NCI-H510A treated with DMSO at 0.1 percent for 48 hours (cell line): ENCODE measurements around the gene ZNF771.

ENCODE experiments used
- DNase-seq: peaks from one replicate; lab custom pipeline; 2025; lab: John Stamatoyannopoulos, UW

ZNF771 gene

DNA sequence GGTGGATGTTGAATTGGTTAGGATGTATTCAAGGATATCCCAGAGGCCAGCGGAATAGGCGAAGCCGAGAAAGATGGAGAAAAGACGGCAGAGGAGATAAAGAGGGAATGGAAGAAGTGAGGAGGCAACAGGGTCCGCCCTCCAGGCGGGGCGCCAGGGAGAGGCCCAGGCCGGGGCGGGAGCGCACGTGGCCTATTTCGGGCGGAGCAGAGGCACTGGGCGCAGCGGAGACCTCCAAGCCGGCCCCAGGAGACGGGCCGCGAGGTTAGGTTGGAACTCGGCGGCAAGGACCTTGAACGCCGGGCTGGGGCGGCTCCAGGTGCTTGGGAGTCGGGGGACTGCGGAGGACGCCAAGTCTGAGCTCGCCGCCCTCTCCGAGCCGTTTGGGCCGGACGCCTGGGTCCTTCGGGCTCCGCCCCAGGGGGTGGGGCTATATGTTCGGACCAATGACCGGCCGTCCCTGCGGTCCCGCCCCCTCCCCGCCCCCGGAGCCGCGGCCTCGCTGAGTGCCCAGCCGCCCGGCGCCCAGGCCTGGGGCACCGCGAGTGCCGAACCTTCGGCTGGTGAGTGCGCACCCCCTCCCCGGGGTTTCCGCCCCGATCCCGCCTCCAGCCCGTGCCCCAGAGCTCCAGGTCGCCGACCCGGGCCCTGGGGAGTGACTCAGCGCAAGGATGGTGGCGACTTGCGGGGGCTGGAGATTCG lies at the start of gene ZNF771:
Gene ZNF771, plus strand, starts transcription at position 505 of the 702 bp plus-strand sequence. CDS start 448 bp downstream, outside the sequence.
- DNase-seq: peak; percentile 96

DNA sequence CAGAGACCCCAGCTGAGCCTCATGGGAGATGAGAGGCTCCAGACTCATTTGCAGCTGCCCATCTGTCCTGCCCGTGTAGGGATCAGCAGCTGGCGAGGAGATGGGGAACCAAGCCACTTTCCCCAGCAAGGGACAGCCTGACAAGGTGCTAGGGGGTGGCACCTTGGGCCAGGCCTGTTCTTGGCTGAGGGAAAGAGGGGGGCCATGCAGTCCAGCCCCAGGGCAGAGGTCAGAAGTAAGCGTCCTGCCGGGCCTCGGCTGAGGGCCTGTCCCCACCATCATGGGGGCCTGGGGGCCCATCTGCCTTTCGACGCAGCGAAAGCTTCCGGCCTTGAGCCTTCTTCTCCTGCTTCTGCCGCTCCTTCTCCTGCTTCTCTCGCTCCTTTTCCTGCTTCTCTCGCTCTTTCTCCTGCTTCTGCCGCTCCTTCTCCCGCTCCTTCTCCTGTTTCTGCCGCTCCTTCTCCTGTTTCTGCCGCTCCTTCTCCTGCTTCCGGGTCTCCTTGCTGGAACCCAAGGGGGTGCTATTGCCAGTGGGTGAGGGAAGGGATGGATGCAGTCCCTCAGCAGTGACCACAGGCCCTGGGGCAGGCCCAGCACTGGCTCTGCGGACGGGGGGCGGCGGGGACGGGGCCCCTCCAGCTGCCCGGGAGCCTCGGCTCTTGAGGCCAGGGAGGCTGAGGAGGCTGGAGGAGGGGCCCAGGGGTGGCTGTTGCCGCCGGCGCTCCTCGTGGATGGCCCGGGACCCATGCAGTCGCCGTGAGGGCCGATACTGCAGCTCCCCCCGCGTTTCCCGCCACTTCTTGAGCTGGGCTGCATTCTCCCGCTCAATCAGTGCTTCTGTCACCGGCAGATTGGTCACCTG lies 49.5 kb upstream of the ZNF771 start:
- no peak for DNase-seq

DNA sequence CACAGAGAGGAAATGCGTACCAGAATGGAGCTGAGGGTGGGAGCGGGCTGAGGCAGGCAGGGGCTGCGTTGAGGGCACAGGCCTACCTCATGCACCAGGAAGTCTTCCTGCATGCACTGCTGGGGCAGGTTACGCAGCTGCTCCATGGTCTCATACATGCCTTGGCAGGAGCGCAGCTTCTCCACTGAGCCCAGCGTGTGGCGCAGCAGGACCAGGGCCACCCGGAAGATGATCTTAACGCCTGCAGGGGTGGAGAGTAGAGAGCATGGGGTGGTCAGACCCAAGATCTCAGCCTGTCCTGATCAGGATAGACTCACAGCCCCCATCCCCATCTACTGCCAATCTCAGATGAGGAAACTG lies 48.8 kb upstream of the ZNF771 start:
- no peak for DNase-seq

DNA sequence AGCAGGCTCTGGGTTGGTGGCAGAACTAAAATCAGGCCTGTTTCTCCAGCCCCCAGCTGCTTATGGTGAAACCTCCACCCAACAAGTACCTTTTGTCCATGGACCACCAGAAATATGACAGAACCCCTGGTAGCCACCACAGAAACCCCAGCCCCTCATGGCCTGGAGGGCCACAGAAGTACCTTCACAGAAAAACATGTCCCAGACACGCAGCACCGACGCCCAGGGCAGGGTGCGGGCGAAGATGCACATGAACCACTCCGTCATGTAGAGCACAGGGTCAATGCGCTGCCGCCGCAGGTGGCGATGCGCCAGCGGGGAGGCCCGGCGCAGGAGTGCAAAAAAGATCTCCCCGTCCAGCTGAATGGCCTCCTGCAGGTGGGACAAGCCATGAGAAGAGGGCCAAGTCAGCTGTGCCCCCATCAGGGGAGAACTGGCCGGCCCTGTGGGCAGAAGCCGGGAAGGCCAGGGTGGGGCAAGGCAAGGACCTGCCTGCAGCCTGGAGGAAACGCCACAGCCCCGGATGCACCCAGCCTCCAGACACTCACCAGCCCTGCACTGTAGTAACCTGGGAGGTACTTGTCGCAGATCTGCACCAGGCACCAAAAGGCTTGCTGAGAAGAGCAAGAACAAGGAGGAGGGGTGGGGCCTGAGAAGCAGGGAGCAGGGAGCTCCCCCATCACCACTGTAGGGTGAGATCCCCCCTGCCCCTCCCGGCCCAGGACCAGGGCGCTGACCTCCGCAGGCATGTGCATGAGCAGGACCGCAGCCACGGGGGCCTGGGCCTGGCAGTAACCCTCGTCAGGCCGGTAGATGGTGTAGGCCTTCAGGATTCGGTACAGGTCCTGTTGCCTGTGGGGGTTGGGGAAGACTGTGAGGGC lies 48.2 kb upstream of the ZNF771 start:
- no peak for DNase-seq

DNA sequence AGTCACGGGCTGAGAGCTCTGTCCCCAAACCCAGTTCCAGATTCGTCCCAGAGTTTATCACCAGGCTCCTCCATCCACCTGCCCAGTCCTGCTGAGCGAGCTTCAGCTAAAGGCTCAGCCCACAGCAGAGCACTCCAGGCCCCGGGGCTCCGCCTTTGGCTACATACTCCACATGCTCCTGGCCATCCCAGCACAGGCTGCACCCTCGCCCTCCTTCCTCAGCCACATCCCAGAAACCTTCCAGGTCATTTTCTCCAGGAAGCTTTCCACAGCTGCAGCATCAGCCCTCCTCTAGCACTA lies 47.6 kb upstream of the ZNF771 start:
- no peak for DNase-seq

DNA sequence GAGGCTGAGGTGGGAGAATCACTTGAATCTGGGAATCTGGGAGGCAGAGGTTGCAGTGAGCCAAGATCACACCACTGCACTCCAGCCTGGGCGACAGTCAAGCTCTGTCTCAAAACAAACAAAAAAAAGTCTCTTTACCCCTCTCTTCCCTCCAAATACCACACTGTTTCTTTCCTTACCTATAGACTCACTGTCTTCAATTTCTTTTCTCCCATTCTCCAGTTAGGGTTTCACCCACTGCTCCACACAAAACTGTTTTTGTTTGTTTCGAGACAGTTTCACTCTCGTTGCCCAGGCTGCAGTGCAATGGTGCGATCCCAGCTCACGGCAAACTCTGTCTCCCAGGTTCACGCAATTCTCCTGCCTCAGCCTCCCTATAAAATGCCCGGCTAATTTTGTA lies 46.2 kb upstream of the ZNF771 start:
- no peak for DNase-seq

DNA sequence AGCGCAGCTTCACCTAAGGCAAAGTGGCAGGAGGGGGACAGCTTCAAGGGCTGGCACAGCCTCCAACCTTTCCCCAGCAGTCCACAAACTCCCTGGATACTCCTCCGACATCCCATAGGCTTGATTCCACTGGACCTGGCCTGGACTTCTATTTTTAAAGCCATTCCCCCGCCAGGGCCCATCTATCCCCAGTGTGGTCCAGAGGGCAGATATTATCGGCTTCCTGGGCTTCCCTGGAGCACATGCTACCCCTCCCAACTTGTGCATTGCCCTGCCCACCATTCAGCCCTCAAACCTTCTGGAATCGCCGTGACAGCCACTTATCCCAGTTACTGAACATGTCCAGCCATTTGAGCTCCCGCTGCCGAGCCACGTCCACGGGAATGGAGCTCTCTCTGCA lies 42.2 kb upstream of the ZNF771 start:
- no peak for DNase-seq

DNA sequence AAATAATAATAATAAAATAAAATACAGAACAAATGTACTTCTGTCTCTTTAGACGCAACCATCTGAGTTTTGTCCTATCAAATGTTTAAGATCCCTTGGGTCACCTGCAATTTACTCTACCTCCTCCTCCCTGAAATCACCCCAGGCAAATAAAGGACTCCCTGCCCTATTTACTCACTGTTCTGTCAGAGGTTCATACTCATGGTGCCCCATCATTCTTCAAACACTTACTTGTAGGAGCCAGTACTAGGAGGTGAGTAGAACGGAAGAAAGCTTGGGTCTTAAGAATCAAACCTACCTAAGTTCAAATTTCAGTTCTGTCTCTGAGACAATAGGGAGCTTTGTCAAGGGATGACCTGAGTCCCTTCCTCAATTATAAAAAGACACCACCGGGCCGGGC lies 40.9 kb upstream of the ZNF771 start:
- no peak for DNase-seq

DNA sequence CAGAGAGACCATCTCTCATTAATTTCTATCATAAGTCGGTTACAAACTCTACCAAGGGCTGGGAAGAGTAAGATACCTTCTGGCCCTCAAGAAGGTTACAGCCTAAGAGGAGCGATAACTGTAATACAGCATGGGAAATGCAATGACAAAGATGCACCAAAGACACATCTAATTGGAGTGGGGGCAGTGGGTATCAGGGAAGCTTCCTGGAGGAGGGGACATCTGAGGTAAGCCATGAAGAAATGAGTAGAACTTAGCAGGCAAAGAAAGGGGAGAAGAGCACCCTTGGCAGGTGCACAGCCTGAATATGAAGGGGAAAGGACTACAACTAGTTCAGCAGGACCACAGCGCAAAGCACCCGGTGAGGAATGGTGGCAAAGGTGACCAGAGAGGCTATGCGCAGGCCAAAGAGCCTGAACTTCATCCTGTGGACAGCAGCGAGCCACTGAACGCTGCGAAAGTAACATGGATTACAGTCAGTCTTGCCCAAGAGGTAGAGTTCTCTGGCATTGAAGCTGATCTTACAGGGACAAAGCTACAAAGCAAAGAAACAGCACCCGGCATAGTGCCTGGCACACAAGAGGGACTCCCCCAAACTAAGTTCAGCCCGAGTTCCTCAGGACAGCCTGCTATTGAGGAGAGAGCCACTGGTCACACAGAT lies 39.9 kb upstream of the ZNF771 start:
- no peak for DNase-seq

DNA sequence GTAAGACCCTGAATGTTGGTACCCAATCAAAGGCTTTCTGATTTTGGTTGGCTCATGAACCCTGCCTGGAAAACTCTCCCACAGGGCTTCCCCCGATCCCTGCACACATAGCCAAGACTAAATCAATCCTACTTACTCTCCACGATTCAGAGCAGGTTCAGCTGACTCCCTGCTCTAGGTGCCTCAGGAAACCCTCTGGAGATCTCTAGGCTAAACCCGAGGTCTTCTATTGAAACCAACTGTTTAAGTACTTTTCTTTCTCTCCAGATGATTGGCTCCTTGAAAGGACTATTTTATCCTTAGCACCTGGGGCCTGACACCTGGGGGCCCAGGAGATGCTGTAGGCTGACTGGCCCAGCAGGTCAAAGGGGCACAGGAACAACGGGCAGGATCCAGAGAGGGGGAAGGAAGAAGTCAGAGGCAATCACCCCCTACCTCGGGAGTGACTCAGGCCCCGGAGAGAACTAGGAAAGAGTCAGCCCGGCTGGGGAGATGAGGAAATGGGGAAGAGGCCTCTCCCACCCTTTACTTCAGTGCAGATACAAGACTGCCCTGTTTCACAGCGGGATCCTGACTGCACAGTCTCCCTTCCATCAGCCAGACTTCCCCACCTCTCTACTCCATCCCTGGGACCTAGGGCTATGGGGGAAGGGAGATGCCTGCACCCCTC lies 39.1 kb upstream of the ZNF771 start:
- DNase-seq: peak; percentile 36

DNA sequence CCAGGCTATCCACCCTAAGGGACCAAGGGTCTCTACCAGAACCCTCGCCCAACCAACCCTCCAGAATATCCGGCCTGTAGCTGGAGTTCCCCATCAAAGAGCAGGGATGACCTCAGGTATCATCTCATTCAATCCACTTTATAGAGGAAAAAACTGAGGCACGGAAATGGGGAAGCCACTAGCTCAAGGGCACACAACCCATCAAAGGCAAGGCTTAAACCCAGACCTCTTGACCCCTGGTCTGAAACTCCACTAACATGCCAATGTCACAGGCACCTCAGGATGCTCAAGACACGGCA lies 38.7 kb upstream of the ZNF771 start:
- no peak for DNase-seq

DNA sequence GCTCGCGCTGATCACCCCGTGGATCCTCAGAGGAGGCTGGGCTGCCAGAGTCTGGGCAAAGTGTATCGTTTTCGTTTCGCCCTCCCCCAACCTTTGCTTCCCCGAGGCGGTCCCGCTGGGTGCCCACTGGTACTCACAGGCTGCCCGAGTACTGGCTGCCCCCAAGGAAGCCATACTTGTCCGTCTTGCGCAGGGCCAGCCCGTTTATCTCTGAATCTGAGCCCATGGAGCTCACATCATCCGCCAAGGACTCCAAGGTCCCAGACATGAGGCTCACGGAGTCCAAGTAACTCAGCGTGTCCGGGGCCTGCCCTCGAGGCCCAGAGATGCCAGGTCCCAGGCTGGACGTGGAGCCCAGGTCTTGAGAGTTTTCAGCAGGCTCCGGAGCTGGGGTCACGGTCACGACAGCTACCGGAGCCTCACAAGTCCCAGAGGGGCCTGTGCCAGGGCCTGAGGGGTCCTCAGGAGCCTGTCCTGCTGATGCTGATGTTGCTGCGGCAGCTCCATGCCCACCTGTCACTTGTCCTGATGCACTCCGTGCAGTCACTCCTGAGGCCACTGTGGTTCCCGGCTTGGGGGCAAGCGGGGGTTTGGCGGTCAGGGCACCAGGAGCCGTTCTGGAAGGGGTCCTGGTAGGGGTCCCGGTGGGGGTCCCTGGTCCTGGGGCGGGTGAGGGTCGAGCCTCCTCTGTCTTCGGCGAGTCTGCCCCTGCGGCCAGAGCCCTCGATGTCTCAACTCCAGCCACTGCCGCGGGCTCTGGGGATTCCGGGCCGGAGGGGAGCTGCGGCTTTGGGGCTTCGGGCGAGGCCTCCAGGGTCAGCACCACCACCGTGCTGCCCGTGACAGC lies 38.1 kb upstream of the ZNF771 start:
- no peak for DNase-seq

DNA sequence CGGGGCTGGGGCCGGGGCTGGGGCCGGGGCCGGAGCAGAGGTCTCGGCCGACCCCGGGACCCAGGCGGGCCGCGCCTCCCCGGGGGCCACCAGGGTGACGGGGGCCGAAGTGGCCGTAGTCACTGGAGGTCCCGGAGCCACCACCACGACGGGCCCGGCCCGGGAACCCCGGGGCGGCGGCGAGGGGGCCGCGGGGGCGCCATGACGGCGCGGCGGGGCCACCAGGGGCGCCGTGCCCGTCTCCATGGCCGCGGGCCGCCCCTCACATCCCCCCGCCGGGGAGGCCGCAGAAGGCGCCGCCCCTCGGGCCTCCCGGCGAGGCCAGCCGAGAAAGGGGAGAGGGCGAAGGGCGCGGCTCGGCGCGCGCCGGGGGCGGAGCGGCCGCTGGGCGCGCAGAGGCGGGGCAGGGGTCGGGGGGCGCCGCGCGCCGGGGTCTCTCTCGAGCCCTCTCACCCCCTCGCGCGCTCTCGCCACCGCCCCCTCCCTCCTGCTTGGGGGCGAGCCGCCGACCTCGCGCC lies 37.4 kb upstream of the ZNF771 start:
- DNase-seq: no peak

DNA sequence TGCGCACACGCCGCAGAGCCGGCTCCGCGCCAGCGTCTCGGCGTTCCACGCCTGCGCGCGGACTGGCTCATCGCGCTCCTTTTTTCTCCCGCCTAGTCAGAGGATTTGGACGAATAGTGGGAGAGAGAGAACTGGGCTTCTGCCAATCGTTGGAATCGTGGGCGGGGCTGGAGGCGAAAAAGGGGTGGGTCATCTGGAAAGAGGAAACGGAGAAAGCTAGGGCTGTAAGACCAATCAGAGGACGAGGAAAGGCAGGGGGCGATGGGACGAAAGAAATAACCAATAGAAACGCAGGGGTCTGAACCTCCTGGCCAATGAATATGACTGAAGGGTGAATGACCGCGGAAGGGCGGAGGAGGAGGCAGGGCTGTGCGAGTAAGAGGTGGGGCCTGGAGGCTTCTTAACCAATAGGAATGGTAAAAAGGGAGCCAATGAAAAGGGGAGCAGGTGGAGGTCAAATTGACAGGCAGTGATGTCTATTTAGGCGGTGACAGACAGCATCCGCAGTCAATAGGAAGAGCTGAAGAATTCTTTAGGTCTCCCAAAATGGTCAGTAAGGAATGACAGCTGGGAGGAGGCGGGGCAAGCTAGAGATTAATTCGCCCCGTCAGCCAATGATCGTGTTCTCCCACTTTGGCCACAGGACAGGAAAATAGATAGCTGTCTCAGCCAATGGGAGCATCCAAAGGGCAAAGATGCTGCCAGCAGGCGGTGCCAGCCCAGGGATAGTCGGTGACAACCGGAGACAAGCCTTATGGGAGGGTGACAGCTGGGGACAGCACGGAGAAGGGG lies 36.8 kb upstream of the ZNF771 start, which contains the start of gene TBC1D10B:
Gene TBC1D10B, minus strand, starts transcription at position 39 of the 792 bp plus-strand sequence. CDS start 311 bp downstream, outside the sequence.
- peak; percentile 100 for DNase-seq

DNA sequence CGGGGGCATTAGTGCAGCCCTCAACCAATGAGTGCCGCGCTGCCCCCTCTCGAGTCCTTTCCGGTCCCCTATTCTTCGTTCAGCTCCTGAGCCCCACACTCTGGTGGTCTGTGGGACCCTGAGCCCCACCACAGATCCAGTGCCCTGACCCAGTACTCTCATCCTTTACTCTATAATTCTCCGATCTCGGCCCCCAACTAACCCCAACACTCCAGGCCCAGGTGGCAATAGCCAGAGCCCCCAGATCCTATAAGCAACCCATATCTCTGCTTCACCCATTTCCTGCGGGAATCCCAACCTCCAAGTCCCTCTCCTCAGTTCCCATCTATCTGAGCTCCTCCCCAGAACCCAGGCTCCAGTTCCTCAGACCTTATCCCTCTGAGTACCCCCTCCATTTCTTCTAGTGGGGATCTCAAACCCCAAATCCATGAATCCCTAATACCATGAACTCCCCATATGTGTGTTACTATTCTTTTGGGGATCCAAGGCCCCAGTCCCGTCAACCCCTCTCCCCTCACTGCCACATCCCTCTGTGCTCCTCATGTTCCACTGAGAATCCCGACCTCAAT lies 36.1 kb upstream of the ZNF771 start:
- DNase-seq: no peak

DNA sequence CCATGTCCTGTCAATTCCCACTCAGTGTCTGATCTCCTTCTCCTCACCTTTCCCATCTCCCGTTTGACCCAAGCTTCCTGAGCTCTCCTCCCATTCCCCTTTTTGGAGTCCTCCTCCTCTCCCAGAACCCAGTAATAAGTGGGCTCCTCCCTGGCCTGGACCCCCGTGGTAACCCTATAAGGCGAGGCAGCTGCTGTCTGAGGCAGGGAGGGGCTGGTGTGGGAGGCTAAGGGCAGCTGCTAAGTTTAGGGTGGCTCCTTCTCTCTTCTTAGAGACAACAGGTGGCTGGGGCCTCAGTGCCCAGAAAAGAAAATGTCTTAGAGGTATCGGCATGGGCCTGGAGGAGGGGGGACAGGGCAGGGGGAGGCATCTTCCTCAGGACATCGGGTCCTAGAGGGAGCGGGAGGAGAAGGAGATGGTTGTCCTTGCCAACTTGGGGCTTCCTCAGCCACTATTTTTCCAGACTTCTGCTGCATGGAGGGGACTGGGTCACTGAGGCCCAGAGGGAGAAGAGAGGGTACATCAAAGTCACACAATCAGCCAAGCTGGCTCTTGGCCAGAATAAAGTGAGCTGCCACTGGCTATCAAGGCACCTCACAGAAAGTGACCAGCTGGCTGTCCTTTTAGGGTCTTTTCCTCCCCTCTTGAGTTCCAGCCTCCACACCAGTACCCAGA lies 35.2 kb upstream of the ZNF771 start:
- no peak for DNase-seq

DNA sequence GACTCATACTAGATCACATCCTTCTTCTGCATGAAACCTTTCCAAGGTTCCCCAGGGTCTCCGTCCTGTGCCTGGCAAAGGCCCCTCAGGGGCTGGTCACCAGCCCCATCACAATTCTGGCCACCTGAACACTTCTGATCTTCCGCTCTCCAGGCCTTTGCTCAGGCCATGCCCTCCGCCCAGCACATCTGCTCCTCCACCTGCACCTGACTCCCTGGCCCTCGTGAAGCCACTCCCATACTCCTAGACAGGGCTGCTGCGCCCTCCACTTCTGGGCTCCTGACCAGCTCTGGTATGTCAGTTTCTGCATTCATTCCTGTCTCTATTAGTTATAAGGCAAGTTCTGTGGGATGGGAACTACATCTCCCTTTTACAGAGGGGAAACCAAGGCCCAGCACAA lies 34.7 kb upstream of the ZNF771 start:
- DNase-seq: peak; percentile 38

DNA sequence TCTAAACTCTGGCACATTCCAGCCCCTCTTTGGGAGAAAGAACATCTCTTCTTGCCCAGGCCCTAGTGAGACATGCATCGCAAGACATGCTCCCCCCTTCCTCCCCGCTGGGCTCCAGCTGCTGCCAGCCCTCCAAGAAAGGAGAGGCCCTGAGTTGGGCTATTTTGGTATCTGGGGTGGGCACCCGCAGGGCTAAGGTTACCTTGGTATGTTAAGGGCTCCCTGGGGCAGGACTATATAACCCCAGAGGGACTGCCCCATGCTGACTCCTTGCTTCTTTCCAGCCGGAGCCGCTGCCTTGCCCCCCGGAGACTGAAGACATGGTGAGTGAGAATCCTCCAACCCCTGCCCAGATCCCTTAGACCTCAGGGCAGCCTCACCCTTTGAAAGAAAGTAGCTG lies 32.9 kb upstream of the ZNF771 start, which contains the start of gene MYL11:
Gene MYL11, plus strand, starts transcription at position 265 of the 400 bp plus-strand sequence. Its CDS starts 56 bp downstream, at position 321.
- DNase-seq: no peak

DNA sequence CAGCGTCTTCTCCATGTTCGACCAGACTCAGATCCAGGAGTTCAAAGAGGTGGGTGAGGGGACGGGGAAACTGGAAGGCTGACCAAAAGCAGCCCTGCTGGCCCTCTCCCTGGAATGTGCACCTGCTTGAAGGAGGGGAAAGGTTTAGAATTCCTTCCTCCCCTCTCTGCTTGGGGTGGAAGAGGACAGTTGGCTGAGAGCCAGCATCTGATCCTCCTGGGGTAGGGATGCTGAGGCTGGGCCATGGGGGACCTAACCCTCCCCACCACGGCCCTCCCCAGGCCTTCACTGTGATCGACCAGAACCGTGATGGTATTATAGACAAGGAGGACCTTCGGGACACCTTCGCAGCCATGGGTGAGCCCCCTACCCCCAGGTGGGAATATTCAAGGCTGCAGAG lies 31.5 kb upstream of the ZNF771 start:
- DNase-seq: no peak
